GM21529 (cell line): Measurements from ENCODE around the gene CPT1A.

Source experiments
- ATAC-seq: cut with Tn5 transposase; IDR thresholded peaks from one replicate; pipeline ENCODE4 v1.9.1; 2021; ENCODE audit not compliant: unreplicated experiment

The CPT1A gene

GRCh38 chr11:68763181-68763721, 78.5 kb downstream of the CPT1A start:
- ATAC-seq, result no peak

DNA sequence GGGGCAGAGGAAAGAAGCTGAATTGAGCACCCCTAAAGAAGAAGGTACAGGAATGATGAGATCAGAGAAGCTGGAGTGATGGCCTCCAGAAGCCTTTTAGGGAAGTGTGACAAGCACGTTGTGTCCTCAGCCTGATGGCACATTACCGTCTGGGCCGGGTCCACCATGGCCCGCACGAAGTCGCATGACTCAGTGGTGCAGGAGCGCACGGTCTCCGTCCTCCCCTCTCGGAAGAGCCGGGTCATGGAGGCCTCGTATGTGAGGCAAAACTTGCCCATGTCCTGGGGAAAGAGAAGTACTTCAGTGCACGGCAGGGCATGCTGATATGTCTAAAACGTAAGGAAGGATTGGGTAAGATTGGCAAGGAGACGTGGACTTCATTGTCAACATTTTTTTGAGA, 79.2 kb downstream of the CPT1A start:
- no peak for ATAC-seq

- no peak for ATAC-seq
Observed at GRCh38 chr11:68761801-68762200, 79.9 kb downstream of the CPT1A start.

DNA sequence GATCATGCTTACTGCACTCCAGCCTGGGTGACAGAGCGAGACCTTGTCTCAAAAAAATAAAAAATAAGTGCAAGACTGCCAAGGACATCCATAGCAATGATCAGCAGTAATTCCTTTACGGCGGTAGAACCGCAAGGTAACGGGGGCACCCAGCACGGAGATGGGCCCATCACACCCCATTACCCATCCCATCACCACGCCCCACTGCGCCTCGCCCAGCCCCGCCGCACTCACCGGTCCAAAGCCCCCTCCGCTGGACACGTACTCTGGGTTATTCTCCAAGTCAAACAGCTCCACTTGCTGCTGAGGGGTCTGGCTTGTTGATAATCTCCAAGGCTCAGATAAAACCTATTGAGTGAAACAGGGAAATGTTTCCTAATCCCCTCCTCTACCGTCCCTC, 81.7 kb downstream of the CPT1A start:
- ATAC-seq, result no peak

DNA sequence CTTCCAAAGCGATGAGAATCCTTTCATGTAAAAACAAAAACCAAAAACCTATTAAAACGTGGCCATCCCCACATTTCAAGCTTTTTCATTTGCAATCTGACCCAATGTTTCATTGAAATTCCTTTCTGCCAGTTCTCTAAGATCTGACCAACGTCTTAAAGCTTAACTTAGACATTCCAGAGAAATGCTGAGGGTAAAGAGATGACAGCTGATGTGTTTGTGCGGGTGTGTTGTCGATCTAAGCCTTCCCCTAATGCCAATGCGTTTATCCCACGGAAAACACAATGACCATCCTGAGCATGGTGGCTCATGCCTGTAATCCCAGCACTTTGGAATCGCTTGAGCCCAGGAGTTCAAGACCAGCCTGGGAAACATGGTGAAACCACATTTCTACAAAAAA, 84.0 kb downstream of the CPT1A start:
- no peak for ATAC-seq

- no peak for ATAC-seq
Observed at GRCh38 chr11:68756171-68756766, 85.4 kb downstream of the CPT1A start.

DNA sequence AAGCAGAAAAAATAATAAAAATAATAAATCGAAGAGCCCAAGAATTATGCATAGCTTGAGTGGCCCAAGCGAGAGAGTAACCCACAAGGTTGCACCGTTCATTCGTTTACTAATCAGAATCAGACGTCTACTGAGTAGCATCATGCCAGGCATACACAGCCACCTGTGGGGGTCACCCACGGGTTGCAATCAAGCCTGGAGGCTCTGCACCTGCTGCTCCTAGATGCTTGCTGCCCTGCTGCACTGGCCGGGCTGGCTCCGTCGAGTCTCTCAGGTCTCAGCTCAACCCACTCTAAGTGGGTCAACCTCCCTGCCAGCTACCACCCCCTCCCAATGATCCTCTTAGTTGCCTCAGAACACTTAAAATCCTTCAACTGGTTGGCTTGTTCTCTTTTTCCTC, 88.4 kb downstream of the CPT1A start:
- no peak for ATAC-seq

GRCh38 chr11:68751331-68751856, 90.3 kb downstream of the CPT1A start, which contains the start of gene TESMIN:
TSS of gene TESMIN (minus strand) at chr11:68751520. CDS start at chr11:68750660, 860 bp downstream.
- ATAC-seq, result peak; percentile 44

DNA sequence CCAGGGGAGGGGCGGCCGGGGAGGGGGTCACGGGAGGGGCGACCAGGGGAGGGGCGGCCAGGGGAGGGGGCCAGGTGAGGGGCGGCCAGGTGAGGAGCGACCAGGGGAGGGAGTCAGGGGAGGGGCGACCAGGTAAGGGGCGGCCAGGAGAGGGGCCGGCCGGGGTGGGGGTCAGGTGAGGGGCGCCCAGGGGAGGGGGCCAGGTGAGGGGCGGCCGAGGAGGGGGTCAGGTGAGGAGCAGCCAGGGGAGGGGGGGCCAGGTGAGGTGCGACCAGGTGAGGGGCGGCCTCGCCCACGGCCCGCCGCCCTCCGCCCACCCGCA, 90.8 kb downstream of the CPT1A start:
- no peak for ATAC-seq

- no peak for ATAC-seq
Observed at GRCh38 chr11:68750195-68751003, 91.3 kb downstream of the CPT1A start.

DNA sequence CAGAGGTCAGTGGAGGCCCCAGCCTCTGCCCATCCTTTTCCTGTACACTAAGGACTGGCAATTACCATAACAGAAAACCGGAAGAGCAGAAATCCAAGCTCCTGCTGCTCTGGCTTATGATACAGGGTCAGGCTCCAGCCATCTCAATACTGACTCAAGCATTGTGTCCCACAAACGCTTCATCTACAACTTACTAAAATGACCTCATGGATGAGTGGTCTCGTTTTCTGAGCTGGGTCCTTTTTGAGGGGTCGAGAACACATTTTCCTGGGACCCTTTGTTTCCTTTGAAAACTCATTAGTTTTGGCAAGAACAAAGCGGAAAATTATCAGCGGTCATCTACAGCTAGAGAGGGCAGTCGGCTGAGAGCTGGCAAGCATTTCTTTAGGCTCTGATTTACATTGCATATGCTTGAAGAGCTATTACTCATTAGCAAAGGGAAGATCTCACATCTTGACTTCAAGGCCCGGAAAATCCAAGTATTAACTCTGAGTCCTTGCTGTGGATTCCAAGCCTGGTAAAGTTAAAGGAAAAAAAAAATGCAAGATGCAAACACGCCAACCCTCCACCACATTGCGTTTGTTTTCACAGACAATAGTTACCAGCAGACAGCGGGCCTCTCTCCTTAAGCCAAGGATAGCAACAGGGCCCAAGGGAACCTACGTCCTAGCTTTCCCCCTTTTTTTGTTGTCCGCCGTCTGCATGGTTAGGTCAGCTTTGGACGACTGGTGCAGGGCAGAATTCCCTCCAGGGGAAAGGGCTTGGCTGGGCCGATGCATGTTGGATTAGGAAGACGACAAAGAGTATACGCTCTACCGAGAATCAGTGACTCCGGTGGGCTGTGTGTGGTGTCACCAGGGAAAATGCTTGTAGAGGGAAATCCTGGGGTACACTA, 92.2 kb downstream of the CPT1A start:
- no peak for ATAC-seq

- ATAC-seq, result no peak
Observed at GRCh38 chr11:68748061-68748460, 93.7 kb downstream of the CPT1A start.

DNA sequence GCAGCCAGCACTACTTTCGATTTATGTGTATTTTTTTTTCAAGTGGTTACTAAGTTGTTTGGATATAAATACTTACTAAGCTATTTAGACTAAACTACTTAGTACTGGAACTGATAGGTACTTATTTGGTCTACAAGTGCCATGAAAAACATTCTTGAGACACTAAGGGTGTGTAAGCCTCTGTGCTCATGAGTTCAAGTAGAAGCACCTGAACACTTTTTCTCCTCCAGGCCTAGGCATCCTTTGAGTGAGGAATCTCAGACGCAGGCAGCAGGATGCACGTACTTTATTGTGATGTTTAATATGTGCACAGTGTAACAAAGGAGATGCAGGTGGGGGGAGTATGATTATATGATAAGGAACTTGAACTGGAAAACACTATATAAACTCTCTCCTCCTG, 98.2 kb downstream of the CPT1A start:
- ATAC-seq, result no peak

DNA sequence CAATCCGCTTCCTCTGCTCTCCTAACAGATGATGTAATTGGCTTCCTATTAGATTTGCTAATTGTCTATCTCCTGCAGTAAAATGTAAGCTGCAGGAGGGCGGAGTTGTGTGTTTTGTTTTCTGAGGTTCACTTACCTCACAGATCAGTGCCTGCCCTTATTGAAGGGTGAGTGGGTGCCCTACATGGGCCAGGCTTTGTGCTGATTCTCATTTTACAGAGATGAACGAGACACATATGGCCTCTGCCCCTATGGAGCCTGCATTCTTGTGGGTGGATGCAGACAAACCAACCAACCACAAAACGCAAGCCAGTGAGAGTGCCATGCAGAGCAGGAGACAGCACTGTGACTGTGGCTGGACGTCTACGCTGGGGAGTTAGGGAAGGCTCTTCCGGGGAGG, 100.3 kb downstream of the CPT1A start:
- no peak for ATAC-seq

- ATAC-seq, result no peak
Observed at GRCh38 chr11:68735646-68736045, 106.1 kb downstream of the CPT1A start.

GRCh38 chr11:68735125-68735524, 106.6 kb downstream of the CPT1A start:
- no peak for ATAC-seq

DNA sequence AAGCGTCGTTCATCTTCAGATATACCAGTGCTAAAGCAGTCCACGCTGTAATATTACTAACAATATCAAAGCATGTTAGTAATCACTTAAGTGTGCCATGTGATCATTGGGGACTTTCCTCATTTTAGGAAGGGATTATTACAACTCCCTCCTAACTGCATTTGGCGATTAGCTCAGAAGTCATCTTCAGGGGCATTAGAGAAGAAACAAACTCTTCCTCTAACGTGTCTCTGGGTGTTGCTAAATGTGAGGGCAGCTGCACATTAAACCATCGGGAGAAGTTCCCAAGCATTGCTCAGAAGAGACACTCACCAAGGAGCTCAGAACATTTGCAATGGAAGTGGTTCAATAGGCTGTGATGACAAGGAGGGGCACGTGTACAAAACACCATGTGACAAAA, 107.6 kb downstream of the CPT1A start:
- ATAC-seq, result no peak

DNA sequence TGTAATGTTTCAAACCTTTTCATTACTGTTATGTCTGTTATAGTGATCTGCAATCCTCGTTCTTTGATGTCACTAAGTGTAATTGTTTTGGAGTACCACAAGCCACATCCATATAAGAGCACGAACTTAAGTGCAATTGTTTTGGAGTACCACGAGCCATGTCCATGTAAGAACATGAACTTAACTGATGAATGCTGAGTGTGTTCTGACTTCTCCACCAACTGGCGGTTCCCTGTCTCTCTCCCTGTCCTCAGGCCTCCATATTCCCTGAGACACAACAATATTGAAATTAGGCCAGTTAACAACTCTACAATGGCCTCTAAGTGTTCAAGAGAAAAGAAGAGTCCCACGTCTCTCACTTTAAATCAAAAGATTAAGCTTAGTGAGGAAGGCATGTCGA, 113.9 kb downstream of the CPT1A start:
- no peak for ATAC-seq

DNA sequence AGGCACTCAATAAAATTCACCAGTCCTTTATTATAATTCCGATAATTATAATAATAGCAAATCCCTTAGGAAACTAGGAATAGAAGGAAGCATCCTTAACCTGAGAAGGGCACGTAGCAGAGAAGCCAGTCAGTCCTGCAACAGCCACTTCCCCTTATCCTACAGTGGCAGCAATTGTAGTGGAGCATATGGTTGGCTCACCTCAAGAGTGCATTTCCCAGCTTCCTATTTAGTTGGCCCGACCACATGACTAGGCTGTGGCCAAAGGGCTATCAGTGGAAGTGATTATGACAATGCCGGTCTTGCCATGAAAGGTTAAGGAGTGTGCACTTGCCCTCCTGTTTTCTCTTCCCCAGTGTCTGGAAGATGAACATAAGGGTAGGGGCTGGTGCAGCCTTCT, 117.4 kb downstream of the CPT1A start:
- no peak for ATAC-seq

- ATAC-seq, result no peak
Observed at GRCh38 chr11:68722143-68722542, 119.6 kb downstream of the CPT1A start.

DNA sequence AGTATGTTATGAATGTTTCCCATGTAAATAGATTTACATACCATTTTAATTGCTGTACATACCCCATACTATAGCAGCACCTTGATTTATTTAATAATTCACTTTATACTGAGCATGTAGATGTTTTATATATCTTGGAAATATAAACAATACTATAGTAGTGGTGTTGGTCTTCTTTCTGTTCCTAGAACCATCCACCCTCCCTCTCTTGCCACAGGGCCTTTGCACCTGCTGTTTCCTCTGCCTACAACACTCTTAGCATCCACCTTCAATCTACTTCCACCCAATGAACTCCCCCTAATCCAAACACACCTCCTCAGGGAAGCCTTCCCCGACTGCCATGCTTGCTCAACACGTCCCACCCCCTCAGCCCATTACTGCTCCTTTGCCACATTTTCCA, 120.6 kb downstream of the CPT1A start:
- ATAC-seq, result no peak
